ENCODE data around the gene AP1S1.

Gene AP1S1

GRCh38 chr7:101160910-101161309 lies 6.6 kb downstream of the AP1S1 start:
- H3K4me3 ChIP-seq (ENCODE audit: low read depth, low read length): no peak overlapping the region
- TF ChIP-seq, protein P1, sequence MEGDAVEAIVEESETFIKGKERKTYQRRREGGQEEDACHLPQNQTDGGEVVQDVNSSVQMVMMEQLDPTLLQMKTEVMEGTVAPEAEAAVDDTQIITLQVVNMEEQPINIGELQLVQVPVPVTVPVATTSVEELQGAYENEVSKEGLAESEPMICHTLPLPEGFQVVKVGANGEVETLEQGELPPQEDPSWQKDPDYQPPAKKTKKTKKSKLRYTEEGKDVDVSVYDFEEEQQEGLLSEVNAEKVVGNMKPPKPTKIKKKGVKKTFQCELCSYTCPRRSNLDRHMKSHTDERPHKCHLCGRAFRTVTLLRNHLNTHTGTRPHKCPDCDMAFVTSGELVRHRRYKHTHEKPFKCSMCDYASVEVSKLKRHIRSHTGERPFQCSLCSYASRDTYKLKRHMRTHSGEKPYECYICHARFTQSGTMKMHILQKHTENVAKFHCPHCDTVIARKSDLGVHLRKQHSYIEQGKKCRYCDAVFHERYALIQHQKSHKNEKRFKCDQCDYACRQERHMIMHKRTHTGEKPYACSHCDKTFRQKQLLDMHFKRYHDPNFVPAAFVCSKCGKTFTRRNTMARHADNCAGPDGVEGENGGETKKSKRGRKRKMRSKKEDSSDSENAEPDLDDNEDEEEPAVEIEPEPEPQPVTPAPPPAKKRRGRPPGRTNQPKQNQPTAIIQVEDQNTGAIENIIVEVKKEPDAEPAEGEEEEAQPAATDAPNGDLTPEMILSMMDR (conservative IDR thresholded peaks at IDR 0.05; ENCODE audit: low read depth, low read length): no peak
- DNase-seq (ENCODE audit: low read depth): no peak

- H3K4me3 ChIP-seq (ENCODE audit: low read depth, low read length): no peak overlapping the region
- TF ChIP-seq, protein P1 (conservative IDR thresholded peaks at IDR 0.05; ENCODE audit: low read depth, low read length): no peak
- no peak for DNase-seq (ENCODE audit: low read depth)
Measured at GRCh38 chr7:101161692-101162471, 7.6 kb downstream of the AP1S1 start.

- TF ChIP-seq, protein P1 (conservative IDR thresholded peaks at IDR 0.05; ENCODE audit: low read depth, low read length): no peak
- H3K4me3 ChIP-seq (ENCODE audit: low read depth, low read length): peak overlapping the region; percentile 24
- peak; percentile 54 for DNase-seq (ENCODE audit: low read depth)
Measured at GRCh38 chr7:101162551-101163278, 8.4 kb downstream of the AP1S1 start.

DNA sequence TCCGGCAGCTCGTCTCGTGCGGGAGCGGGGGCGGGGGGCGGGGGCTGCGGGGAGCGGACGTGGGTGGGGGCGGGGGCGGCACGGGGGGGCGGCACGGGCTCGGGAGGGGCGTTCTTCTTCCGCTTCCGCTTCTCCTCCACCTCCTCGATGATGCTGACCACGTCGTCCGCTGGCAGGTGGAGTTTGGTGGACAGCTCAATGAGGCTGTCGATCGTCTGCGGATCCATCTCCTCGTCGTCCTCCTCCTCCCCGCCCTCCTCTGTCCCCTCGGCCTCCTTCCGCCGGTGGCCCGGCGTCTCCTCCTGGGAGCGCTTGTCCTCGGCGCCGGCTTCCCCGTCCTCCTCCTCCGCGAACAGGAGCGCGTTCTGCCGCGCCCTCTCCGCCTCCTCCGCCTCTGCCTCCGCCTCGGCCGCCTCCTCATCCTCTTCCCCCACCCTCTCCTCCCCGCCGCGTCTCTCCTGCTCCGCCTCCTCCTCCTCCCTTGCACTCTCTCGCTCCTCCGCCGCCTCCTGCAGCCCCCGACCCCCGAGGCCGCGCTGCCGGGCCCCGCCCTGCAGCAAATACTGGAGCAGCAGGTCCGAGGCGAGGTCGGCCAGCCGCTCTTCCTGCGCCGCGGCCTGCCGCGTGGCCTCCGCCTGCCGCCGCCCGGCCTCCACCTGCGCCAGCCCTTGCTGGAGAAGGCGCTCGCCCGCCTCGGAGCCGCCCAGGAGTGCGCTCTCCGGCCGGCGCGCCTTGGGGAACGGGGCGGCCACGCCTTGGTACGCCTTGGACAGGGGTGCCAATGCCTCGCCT lies 9.2 kb downstream of the AP1S1 start:
- no peak for DNase-seq (ENCODE audit: low read depth)
- TF ChIP-seq, protein P1 (conservative IDR thresholded peaks at IDR 0.05; ENCODE audit: low read depth, low read length): no peak
- peak overlapping the region; percentile 42 for H3K4me3 ChIP-seq (ENCODE audit: low read depth, low read length)

- TF ChIP-seq, protein P1 (conservative IDR thresholded peaks at IDR 0.05; ENCODE audit: low read depth, low read length): no peak
- peak; percentile 77 for DNase-seq (ENCODE audit: low read depth)
- peak overlapping the region; percentile 17 for H3K4me3 ChIP-seq (ENCODE audit: low read depth, low read length)
Measured at GRCh38 chr7:101164071-101164840, 10.0 kb downstream of the AP1S1 start.
